Memory B cell (primary cell): ENCODE results near the gene LRRC43.

Source experiments
- ATAC-seq: fragments of 150-1000 bp; cut with Tn5 transposase; 2 replicates; pipeline ENCODE4 v1.10.0; 2021; ENCODE audit warnings: low read depth, mild to moderate bottlenecking, moderate library complexity
- DNase-seq, 2 donors: peaks; one replicate each; pipeline ENCODE4 v3.0.0; 2022; ENCODE audit warnings: low spot score in 2 of 2
- H3K27ac Mint-ChIP-seq: one replicate; pipeline ENCODE4 v1.8.0; 2022; ENCODE audit warnings: mild to moderate bottlenecking, moderate library complexity, mixed read lengths
- H3K27me3 Mint-ChIP-seq: one replicate; pipeline ENCODE4 v1.8.0; 2022; ENCODE audit warnings: mixed read lengths
- H3K36me3 Mint-ChIP-seq: one replicate; pipeline ENCODE4 v1.8.0; 2022; ENCODE audit warnings: mild to moderate bottlenecking, mixed read lengths
- H3K4me1 Mint-ChIP-seq: one replicate; pipeline ENCODE4 v1.8.0; 2022; ENCODE audit warnings: mixed read lengths
- H3K4me3 Mint-ChIP-seq: one replicate; pipeline ENCODE4 v1.8.0; 2022; ENCODE audit warnings: mild to moderate bottlenecking, moderate library complexity, mixed read lengths
- H3K9me3 Mint-ChIP-seq: one replicate; pipeline ENCODE4 v1.8.0; 2022; ENCODE audit warnings: mixed read lengths

The LRRC43 gene

DNA sequence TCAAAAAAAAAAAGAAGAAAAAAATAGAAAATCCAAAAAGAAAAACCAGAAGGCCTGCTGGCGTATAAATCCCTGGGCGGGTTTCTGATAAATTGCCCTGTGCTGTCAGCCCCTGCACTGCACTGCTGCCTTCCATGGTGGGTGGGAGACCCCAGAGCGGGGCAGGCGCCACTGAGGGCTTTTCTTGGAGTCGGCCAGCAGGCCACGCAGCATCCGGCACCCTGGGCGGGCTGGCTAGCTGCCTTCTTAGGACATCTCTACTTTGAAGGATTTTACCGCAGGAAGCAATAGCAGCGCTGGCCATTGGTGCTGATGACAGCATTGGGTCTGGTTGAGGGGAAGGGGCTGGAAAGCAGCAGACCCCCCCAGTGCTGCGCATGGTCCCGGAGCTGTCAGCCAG is 38.0 kb upstream of the LRRC43 start:
- Mint-ChIP-seq H3K27ac (no peak overlapping the region), H3K9me3 (no peaks in the 10 kb centered on the region), H3K4me1 (peaks cover 2% of the 10 kb centered on the region), H3K4me3 (no peak overlapping the region), H3K36me3 (peaks cover 12% of the 10 kb centered on the region), H3K27me3 (no peaks in the 10 kb centered on the region)
- DNase-seq (no peak), ATAC-seq (no peak)

DNA sequence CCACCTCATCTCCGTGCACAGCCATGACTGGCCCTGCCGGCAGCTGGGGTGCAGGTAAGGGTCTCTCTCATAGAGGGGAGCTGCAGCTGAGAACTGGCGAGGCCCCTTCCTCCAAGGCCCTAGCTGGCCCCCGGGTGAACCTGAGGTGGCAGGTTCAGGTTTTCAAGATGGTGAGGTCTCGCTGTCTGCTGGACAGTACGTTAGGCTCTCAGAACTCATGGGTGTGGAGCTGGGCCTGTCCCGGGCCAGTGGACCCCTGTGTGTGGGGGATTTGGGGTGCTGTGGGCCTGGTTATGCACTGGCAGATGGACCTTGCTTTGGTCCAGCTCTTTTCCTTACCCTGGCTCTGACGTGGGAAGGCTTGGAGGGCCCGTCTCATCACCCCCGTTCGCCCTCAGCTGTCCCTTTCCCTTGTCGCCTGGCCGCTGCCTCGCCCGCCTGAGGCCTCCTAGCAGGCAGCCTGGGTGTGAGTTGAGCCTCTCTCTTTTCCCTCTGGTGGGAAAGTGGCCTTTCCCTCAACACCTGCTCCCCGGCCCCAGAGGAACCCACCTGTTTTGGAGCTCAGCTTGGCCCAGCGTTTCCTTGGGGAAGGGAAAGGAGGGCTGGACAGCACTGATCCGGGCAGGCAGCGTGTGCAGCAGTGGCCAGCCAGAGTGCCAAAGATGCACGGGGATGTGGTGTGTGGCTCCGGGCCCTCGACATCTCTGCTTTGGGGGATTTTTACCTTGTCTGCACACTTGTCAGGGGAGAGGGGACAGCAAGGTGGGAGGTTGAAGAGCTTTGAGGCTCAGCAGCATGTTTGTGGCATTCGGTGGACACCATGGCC is 37.2 kb upstream of the LRRC43 start:
- Mint-ChIP-seq H3K4me1 (peaks cover 2% of the 10 kb centered on the region), H3K27ac (no peak overlapping the region), H3K4me3 (no peak overlapping the region), H3K36me3 (peaks cover 9% of the 10 kb centered on the region), H3K27me3 (no peaks in the 10 kb centered on the region), H3K9me3 (no peaks in the 10 kb centered on the region)
- ATAC-seq: no peak
- no peak for DNase-seq

- Mint-ChIP-seq H3K4me1 (peaks cover 2% of the 10 kb centered on the region), H3K27me3 (no peaks in the 10 kb centered on the region), H3K4me3 (no peak overlapping the region), H3K27ac (peak overlapping the region; percentile 45), H3K9me3 (no peaks in the 10 kb centered on the region), H3K36me3 (peaks cover 4% of the 10 kb centered on the region)
- no peak for ATAC-seq
- no peak for DNase-seq
These were observed 35.2 kb upstream of the LRRC43 start for GRCh38 chr12:122147514-122148290.

GRCh38 chr12:122148657-122149056 is 34.3 kb upstream of the LRRC43 start:
- Mint-ChIP-seq H3K4me1 (peaks cover 1% of the 10 kb centered on the region), H3K36me3 (peaks cover 2% of the 10 kb centered on the region), H3K27me3 (no peaks in the 10 kb centered on the region), H3K4me3 (no peak overlapping the region), H3K9me3 (no peaks in the 10 kb centered on the region), H3K27ac (no peak overlapping the region)
- DNase-seq (no peak), ATAC-seq (no peak)

- no peaks in the 10 kb centered on the region for H3K36me3 Mint-ChIP-seq
- no peak for DNase-seq
- no peaks in the 10 kb centered on the region for H3K4me1 Mint-ChIP-seq
- H3K27ac Mint-ChIP-seq: no peak overlapping the region
- peaks cover 3% of the 10 kb centered on the region for H3K27me3 Mint-ChIP-seq
- H3K4me3 Mint-ChIP-seq: no peak overlapping the region
- no peak for ATAC-seq
- H3K9me3 Mint-ChIP-seq: no peaks in the 10 kb centered on the region
These were observed 32.7 kb upstream of the LRRC43 start for GRCh38 chr12:122150127-122150681.

- H3K36me3 Mint-ChIP-seq: peaks cover 1% of the 10 kb centered on the region
- DNase-seq (no peak), ATAC-seq (no peak)
- H3K27ac Mint-ChIP-seq: no peak overlapping the region
- peaks cover 4% of the 10 kb centered on the region for H3K27me3 Mint-ChIP-seq
- no peaks in the 10 kb centered on the region for H3K9me3 Mint-ChIP-seq
- no peak overlapping the region for H3K4me3 Mint-ChIP-seq
- no peaks in the 10 kb centered on the region for H3K4me1 Mint-ChIP-seq
These were observed 30.2 kb upstream of the LRRC43 start for GRCh38 chr12:122152754-122153153.

DNA sequence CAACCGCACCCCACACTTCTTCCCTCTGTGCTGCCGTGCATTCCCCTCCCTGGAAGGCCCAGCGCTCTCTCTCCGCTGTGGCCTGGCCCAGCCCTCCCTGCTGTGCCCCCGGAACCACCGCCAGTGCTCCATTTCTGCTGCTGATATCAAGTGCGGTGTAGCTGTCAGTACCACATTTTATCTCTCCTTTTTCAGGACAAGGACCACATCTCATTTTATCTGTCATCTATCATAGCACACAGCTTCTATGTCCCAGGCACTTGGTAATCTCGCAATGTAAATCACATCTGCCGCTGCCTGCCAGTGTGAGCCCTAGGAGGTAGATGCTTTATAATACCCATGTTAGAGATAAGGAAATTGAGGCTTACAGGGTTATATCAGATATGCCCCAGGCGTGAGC is 27.2 kb upstream of the LRRC43 start:
- ATAC-seq (no peak), DNase-seq (no peak)
- Mint-ChIP-seq H3K27me3 (peaks cover 6% of the 10 kb centered on the region), H3K36me3 (peaks cover 1% of the 10 kb centered on the region), H3K9me3 (no peaks in the 10 kb centered on the region), H3K4me1 (no peaks in the 10 kb centered on the region), H3K4me3 (no peak overlapping the region), H3K27ac (no peak overlapping the region)

DNA sequence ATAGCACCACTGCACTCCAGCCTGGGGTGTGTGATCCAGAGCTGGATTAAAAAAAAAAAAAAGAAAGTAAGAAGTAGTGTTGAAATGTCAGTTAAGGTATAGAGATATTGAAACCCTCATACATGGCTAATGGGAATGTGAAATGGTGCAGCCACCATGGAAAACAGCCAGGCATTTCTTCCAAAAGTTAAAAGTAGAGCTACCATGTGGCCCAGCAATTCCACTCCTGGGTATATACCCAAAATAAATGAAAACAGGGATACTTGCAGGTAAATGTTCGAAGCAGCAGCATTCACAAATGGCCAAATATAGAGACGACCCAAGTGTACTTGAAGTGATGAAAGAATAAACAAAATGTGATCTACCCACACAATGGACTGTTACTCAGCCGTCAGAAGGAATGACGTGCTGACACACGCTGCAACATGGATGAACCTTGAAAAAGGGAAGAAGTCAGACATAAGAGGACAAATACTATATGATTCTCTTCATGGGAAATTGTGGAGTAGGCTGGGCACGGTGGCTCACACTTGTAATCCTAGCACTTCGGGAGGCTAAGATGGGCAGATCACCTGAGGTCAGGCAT is 24.1 kb upstream of the LRRC43 start:
- H3K36me3 Mint-ChIP-seq: peaks cover 1% of the 10 kb centered on the region
- no peak for ATAC-seq
- no peak for DNase-seq
- peaks cover 6% of the 10 kb centered on the region for H3K27me3 Mint-ChIP-seq
- no peaks in the 10 kb centered on the region for H3K9me3 Mint-ChIP-seq
- H3K27ac Mint-ChIP-seq: no peak overlapping the region
- H3K4me1 Mint-ChIP-seq: no peaks in the 10 kb centered on the region
- no peak overlapping the region for H3K4me3 Mint-ChIP-seq

- H3K27ac Mint-ChIP-seq: no peak overlapping the region
- no peaks in the 10 kb centered on the region for H3K9me3 Mint-ChIP-seq
- DNase-seq (no peak), ATAC-seq (no peak)
- no peaks in the 10 kb centered on the region for H3K4me1 Mint-ChIP-seq
- no peak overlapping the region for H3K4me3 Mint-ChIP-seq
- peaks cover 6% of the 10 kb centered on the region for H3K27me3 Mint-ChIP-seq
- H3K36me3 Mint-ChIP-seq: peaks cover 1% of the 10 kb centered on the region
These were observed 23.0 kb upstream of the LRRC43 start for GRCh38 chr12:122159882-122160281.

- H3K27ac Mint-ChIP-seq: no peak overlapping the region
These were observed 22.2 kb upstream of the LRRC43 start for GRCh38 chr12:122160761-122161160.

DNA sequence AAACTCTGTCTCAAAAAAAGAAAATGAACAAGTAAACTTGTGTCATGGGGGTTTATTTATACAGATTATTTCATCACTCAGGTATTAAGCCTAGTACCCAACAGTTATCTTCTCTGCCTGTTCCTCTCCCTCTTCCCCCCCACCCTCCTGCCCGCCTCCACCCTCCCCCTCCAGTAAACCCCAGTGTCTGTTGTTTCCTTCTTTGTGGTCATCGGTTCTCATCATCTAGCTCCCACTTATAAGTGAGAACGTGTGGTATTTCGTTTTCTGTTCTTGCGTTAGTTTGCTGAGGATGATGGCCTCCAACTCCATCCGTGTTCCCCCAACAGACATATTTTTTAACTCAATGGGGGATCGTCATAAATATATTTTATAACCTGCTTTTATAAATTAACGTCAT is 21.2 kb upstream of the LRRC43 start:
- DNase-seq (no peak), ATAC-seq (no peak)
- Mint-ChIP-seq H3K9me3 (no peaks in the 10 kb centered on the region), H3K27ac (no peak overlapping the region), H3K4me1 (no peaks in the 10 kb centered on the region), H3K27me3 (peaks cover 7% of the 10 kb centered on the region), H3K4me3 (no peak overlapping the region), H3K36me3 (no peaks in the 10 kb centered on the region)

More at GRCh38 chr12:122160761-122161160, 22.2 kb upstream of the LRRC43 start:
- ATAC-seq (no peak), DNase-seq (no peak)
- Mint-ChIP-seq H3K4me3 (no peak overlapping the region), H3K9me3 (no peaks in the 10 kb centered on the region), H3K36me3 (no peaks in the 10 kb centered on the region), H3K4me1 (no peaks in the 10 kb centered on the region), H3K27me3 (peaks cover 7% of the 10 kb centered on the region)

GRCh38 chr12:122162976-122163375 is 19.9 kb upstream of the LRRC43 start:
- Mint-ChIP-seq H3K4me1 (peaks cover 2% of the 10 kb centered on the region), H3K36me3 (no peaks in the 10 kb centered on the region), H3K4me3 (no peak overlapping the region), H3K27me3 (peaks cover 11% of the 10 kb centered on the region), H3K27ac (no peak overlapping the region), H3K9me3 (no peaks in the 10 kb centered on the region)
- ATAC-seq (no peak), DNase-seq (no peak)

DNA sequence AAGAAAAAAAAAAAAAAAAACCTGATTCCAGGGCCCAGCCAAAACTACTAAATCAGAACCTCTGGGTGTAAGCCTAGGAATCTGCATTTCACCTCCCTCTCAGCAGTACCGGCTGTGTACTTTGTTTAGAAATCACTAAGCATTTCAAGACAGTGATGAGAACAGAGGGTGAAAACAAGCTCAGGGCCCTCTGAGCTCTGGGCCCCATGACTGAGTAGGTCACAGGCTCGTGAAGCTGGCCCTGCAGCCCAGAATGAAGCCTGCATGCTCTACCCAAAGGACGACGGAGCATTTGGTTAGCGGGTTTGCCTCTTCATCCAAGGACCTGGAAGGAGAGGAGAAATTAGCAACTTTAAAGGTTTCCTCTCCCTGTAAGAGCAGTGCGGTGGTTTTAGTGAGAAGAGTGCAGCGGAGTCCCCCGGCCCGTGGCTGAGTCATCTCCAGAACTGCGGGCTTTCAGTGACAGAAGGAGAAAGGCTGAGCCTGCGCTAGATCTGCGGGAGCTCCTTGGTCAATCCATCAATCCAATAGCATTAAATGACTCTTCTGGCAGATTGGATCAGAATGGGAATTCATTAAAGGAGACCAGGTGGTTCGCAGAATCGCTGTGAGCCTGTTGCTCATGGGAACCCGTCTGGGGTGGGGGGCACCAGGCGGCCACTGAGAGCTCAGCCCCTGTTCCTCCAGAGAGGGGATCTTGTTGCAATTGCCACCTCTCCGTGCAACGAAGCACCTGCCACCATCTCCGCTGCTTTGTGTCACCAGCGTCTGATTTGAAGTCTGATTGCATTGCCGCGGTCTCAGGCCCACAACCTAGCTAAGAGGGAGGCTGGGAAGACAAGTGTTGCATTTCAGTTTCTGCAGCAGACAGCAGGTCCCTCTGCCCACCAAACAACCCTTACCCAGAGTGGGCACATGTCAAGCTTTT is 16.2 kb upstream of the LRRC43 start:
- Mint-ChIP-seq H3K36me3 (no peaks in the 10 kb centered on the region), H3K4me1 (peaks cover 2% of the 10 kb centered on the region), H3K4me3 (no peak overlapping the region), H3K27me3 (peaks cover 10% of the 10 kb centered on the region), H3K27ac (no peak overlapping the region), H3K9me3 (no peaks in the 10 kb centered on the region)
- ATAC-seq (peak; percentile 43), DNase-seq (no peak)
